H9 (cell line): ENCODE results near the gene NHS. TPM values are rescaled to one million over a fixed set of nuclear protein-coding genes. Genes with fewer than 3 reads are reported as not detected.

Experiments
- DNase-seq: peaks from one replicate; pipeline ENCODE4 v3.0.0-alpha.2; 2017
- H2AFZ ChIP-seq: one replicate; pipeline ENCODE4 v1.6.1; 2013; ENCODE audit warnings: mild to moderate bottlenecking, low read length, control low read depth, moderate library complexity
- H2AK5ac ChIP-seq: 2 replicates; pipeline ENCODE4 v1.6.1; 2013; ENCODE audit warnings: low read length, control low read depth, mixed read lengths; ENCODE audit not compliant: insufficient read length
- H2BK120ac ChIP-seq: one replicate; pipeline ENCODE4 v1.6.1; 2013; ENCODE audit warnings: low read depth, mild to moderate bottlenecking, low read length, control low read depth, inconsistent platforms; ENCODE audit not compliant: poor library complexity, severe bottlenecking
- H2BK12ac ChIP-seq: 2 replicates; pipeline ENCODE4 v1.6.1; 2013; ENCODE audit warnings: low read length, control low read depth, mixed read lengths, low read depth; ENCODE audit not compliant: insufficient read length
- H2BK15ac ChIP-seq: 2 replicates; pipeline ENCODE4 v1.6.1; 2013; ENCODE audit warnings: low read depth, low read length, control low read depth
- H2BK20ac ChIP-seq: one replicate; pipeline ENCODE4 v1.6.1; 2013; ENCODE audit warnings: low read depth, mild to moderate bottlenecking, low read length, control low read depth, inconsistent platforms; ENCODE audit not compliant: poor library complexity, severe bottlenecking
- H2BK5ac ChIP-seq: 2 replicates; pipeline ENCODE4 v1.6.1; 2013; ENCODE audit warnings: low read length, control low read depth, mixed read lengths; ENCODE audit not compliant: insufficient read length
- H3K14ac ChIP-seq: 2 replicates; pipeline ENCODE4 v1.6.1; 2013; ENCODE audit warnings: low read length, control low read depth; ENCODE audit not compliant: insufficient read depth
- H3K18ac ChIP-seq: 2 replicates; pipeline ENCODE4 v1.6.1; 2013; ENCODE audit warnings: low read depth, mild to moderate bottlenecking, mixed read lengths, low read length, control low read depth; ENCODE audit not compliant: insufficient read length
- H3K23ac ChIP-seq: 2 replicates; pipeline ENCODE4 v1.6.1; 2013; ENCODE audit warnings: low read length, control low read depth, mixed read lengths, low read depth; ENCODE audit not compliant: insufficient read length
- H3K23me2 ChIP-seq: 2 replicates; pipeline ENCODE4 v1.6.1; 2013; ENCODE audit warnings: low read depth, mild to moderate bottlenecking, mixed read lengths, low read length, control low read depth; ENCODE audit not compliant: insufficient read length, poor library complexity, severe bottlenecking
- H3K27ac ChIP-seq: 2 replicates; pipeline ENCODE4 v1.5.1; 2013; ENCODE audit warnings: low read length, control low read depth, mixed read lengths, low read depth; ENCODE audit not compliant: insufficient read length
- H3K27me3 ChIP-seq: 2 replicates; pipeline ENCODE4 v1.6.1; 2013; ENCODE audit warnings: low read length, control low read depth, inconsistent platforms; ENCODE audit not compliant: insufficient read depth
- H3K4ac ChIP-seq: 2 replicates; pipeline ENCODE4 v1.6.1; 2013; ENCODE audit warnings: low read depth, mild to moderate bottlenecking, control low read depth, inconsistent platforms, low read length, moderate library complexity
- H3K4me1 ChIP-seq: 2 replicates; pipeline ENCODE4 v1.6.1; 2013; ENCODE audit warnings: low read length, control low read depth, inconsistent platforms; ENCODE audit not compliant: insufficient read depth
- H3K4me2 ChIP-seq: 2 replicates; pipeline ENCODE4 v1.6.1; 2013; ENCODE audit warnings: low read length, control low read depth, mixed read lengths; ENCODE audit not compliant: insufficient read length, insufficient read depth
- H3K56ac ChIP-seq: 2 replicates; pipeline ENCODE4 v1.6.1; 2013; ENCODE audit warnings: low read depth, mild to moderate bottlenecking, mixed read lengths, low read length, control low read depth; ENCODE audit not compliant: insufficient read length
- H3K79me1 ChIP-seq: 2 replicates; pipeline ENCODE4 v1.6.1; 2013; ENCODE audit warnings: low read depth, mild to moderate bottlenecking, moderate library complexity, low read length, control low read depth, inconsistent platforms; ENCODE audit not compliant: insufficient read depth, poor library complexity, severe bottlenecking
- H3K79me2 ChIP-seq: 2 replicates; pipeline ENCODE4 v1.6.1; 2013; ENCODE audit warnings: low read length, control low read depth, inconsistent platforms; ENCODE audit not compliant: insufficient read depth
- H3K9ac ChIP-seq: 2 replicates; pipeline ENCODE4 v1.6.1; 2013; ENCODE audit warnings: low read length, control low read depth, mixed read lengths; ENCODE audit not compliant: insufficient read length; ENCODE audit errors: extremely low read depth
- H3K9me3 ChIP-seq: one replicate; pipeline ENCODE4 v1.6.1; 2013; ENCODE audit warnings: low read depth, low read length, inconsistent platforms; ENCODE audit not compliant: control insufficient read depth
- H3T11ph ChIP-seq: one replicate; pipeline ENCODE4 v1.6.1; 2013; ENCODE audit warnings: mild to moderate bottlenecking, low read length, control low read depth, inconsistent platforms
- H4K20me1 ChIP-seq: one replicate; pipeline ENCODE4 v1.6.1; 2013; ENCODE audit not compliant: control insufficient read depth, insufficient read length, insufficient read depth
- H4K5ac ChIP-seq: 2 replicates; pipeline ENCODE4 v1.6.1; 2013; ENCODE audit warnings: low read depth, mild to moderate bottlenecking, mixed read lengths, low read length, control low read depth; ENCODE audit not compliant: insufficient read length
- H4K8ac ChIP-seq: replicated peaks from 2 replicates; pipeline ENCODE4 v1.6.1; 2013; ENCODE audit warnings: low read length, control low read depth, mixed read lengths, low read depth; ENCODE audit not compliant: insufficient read length
- H4K91ac ChIP-seq: 2 replicates; pipeline ENCODE4 v1.6.1; 2013; ENCODE audit warnings: low read depth, mild to moderate bottlenecking, moderate library complexity, mixed read lengths, low read length, control low read depth; ENCODE audit not compliant: insufficient read length
- H3K27ac Mint-ChIP-seq, 3 experiments: 2 replicates in 2 of 3; 3 replicates in 1 of 3; pipeline ENCODE4 v1.8.0; 2020 to 2021; ENCODE audit warnings: mixed read lengths in 3 of 3, mild to moderate bottlenecking in 1 of 3, moderate library complexity in 1 of 3
- H3K27me3 Mint-ChIP-seq: 2 replicates; pipeline ENCODE4 v1.8.0; 2021; ENCODE audit warnings: low read depth, mild to moderate bottlenecking, moderate library complexity, mixed read lengths
- H3K36me3 Mint-ChIP-seq, 3 experiments: 2 replicates in 2 of 3; 3 replicates in 1 of 3; pipeline ENCODE4 v1.8.0; 2020 to 2021; ENCODE audit warnings: low read depth in 3 of 3, mixed read lengths in 3 of 3; ENCODE audit not compliant: insufficient read depth in 1 of 3
- H3K4me1 Mint-ChIP-seq, 2 experiments: 2 replicates each; pipeline ENCODE4 v1.8.0; 2020; ENCODE audit warnings: mixed read lengths in 2 of 2
- H3K4me3 Mint-ChIP-seq, 2 experiments: 2 replicates in 1 of 2; 3 replicates in 1 of 2; pipeline ENCODE4 v1.8.0; 2020 to 2021; ENCODE audit warnings: mild to moderate bottlenecking in 2 of 2, mixed read lengths in 2 of 2, moderate library complexity in 1 of 2
- H3K9me3 Mint-ChIP-seq, 2 experiments: 2 replicates in 1 of 2; 3 replicates in 1 of 2; pipeline ENCODE4 v1.8.0; 2020; ENCODE audit warnings: mild to moderate bottlenecking in 2 of 2, mixed read lengths in 2 of 2, moderate library complexity in 1 of 2
- WGBS: extraction: QIAGEN DNeasy Blood & Tissue Kit; methylation state at CpG from one replicate; pipeline ENCODE4 v1.1.7; 2013; ENCODE audit warnings: missing lambda C conversion rate, low lambda C conversion rate, mixed read lengths; ENCODE audit not compliant: insufficient read length; ENCODE audit errors: extremely low coverage; 5-methylcytosine and 5-hydroxymethylcytosine counted together
- total RNA-seq: library from RNA; stranded (reverse); gene quantifications from 2 replicates; pipeline ENCODE4 v1.2.1, GENCODE V29; 2021
- TF ChIP-seq, protein P1 (sequence below): fragments of 200-600 bp; sonication (generic); conservative IDR thresholded peaks from 3 replicates; pipeline ENCODE4 v1.8.0; 2021; ENCODE audit warnings: antibody characterized with exemption, mild to moderate bottlenecking

The NHS gene
- total RNA-seq, 1 experiment from 2014 or later = 8.7 TPM

DNA sequence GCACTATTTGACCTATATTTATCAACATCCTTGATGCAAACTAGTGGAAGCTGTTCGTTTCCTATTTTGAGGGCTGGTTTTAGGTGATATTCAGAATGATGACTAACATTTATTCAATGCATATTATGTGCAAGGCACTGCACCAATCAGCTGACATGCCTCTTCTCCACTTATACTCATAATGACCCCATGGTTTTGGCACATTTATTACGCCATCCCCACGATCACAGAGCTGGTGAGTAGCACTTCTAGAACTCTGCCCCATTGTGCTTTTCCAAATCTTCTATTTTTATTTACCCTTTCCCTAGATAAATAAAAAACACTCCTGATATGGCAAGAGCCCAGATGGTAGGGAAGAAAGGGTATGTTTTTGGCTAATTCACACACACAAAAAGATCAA, 375.4 kb downstream of the NHS start:
- Histone ChIP-seq H4K20me1 (no peaks in the 10 kb centered on the region), H3K9ac (no peak overlapping the region), H3K27ac (no peak overlapping the region), H3K79me1 (no peaks in the 10 kb centered on the region), H4K8ac (no peak overlapping the region), H3K4me2 (no peak overlapping the region), H3K14ac (no peak overlapping the region), H3K79me2 (no peaks in the 10 kb centered on the region), H3K23ac (no peak overlapping the region), H4K5ac (no peak overlapping the region), H2BK5ac (no peak overlapping the region), H2BK20ac (no peak overlapping the region), H2AFZ (no peak overlapping the region), H3K4me1 (no peaks in the 10 kb centered on the region), H3K56ac (no peak overlapping the region), H2BK120ac (no peak overlapping the region), H2BK12ac (no peak overlapping the region), H3K9me3 (no peaks in the 10 kb centered on the region), H3K23me2 (no peaks in the 10 kb centered on the region), H3K27me3 (peaks cover 3% of the 10 kb centered on the region; the same call in 1 of the 2 replicates), H3K18ac (no peak overlapping the region), H2BK15ac (no peak overlapping the region), H2AK5ac (no peak overlapping the region), H4K91ac (no peak overlapping the region), H3T11ph (no peak overlapping the region), H3K4ac (no peak overlapping the region)
- Mint-ChIP-seq H3K4me3 (no peak overlapping the region), H3K4me1 (no peaks in the 10 kb centered on the region), H3K36me3 (no peaks in the 10 kb centered on the region; a peak in 1 of 7 replicates), H3K27ac (no peak overlapping the region), H3K9me3 (peaks cover 0 to under 1% of the 10 kb centered on the region in 2 experiments; a peak in 2 of 5 replicates), H3K27me3 (peaks cover 4% of the 10 kb centered on the region; the same call in 1 of the 2 replicates)
- TF ChIP-seq, protein P1, sequence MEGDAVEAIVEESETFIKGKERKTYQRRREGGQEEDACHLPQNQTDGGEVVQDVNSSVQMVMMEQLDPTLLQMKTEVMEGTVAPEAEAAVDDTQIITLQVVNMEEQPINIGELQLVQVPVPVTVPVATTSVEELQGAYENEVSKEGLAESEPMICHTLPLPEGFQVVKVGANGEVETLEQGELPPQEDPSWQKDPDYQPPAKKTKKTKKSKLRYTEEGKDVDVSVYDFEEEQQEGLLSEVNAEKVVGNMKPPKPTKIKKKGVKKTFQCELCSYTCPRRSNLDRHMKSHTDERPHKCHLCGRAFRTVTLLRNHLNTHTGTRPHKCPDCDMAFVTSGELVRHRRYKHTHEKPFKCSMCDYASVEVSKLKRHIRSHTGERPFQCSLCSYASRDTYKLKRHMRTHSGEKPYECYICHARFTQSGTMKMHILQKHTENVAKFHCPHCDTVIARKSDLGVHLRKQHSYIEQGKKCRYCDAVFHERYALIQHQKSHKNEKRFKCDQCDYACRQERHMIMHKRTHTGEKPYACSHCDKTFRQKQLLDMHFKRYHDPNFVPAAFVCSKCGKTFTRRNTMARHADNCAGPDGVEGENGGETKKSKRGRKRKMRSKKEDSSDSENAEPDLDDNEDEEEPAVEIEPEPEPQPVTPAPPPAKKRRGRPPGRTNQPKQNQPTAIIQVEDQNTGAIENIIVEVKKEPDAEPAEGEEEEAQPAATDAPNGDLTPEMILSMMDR = no peak
- no CpG with 5 or more reads among the region's 3 CpGs for WGBS
- DNase-seq = no peak
